Fibroblast of skin of left biceps (primary cell): Measurements from ENCODE around the gene VAMP3.

ENCODE experiments used
- DNase-seq, 2 experiments: peaks; one replicate each; pipeline ENCODE4 v3.0.0-alpha.2; 2013; ENCODE audit warnings: low read depth in 2 of 2

VAMP3 gene

DNA sequence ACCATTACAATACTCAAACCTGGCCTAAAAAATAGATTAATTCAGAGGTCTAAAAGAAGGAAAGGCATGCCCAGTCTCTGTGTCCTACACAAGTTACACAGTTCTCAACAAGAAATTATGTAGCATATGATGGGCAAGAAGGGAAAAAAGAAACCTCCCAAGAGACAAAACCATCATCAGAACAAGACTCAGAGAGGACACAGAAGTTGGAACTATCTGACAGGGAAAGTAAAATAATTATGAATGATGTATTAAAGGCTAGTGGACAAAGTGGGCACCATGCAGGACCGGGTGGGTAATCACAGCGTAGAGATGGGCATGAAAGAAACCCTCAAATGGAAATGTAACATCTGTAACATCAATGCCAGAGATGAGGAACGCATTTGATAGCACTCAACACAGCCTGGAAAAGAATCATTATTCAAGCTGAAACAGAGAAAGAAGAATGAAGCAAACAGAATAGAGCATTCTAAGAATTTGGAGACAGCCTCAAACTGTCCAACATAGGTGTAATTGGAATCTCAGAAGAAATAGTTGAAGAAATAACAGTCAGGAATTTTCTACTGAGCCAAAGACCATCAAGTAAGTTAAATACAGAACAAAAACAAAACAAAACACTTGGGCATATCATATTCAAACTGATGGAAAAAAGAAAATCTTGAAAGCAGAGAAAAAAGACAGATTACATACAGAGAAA is 42.7 kb downstream of the VAMP3 start:
- no peak for DNase-seq

DNA sequence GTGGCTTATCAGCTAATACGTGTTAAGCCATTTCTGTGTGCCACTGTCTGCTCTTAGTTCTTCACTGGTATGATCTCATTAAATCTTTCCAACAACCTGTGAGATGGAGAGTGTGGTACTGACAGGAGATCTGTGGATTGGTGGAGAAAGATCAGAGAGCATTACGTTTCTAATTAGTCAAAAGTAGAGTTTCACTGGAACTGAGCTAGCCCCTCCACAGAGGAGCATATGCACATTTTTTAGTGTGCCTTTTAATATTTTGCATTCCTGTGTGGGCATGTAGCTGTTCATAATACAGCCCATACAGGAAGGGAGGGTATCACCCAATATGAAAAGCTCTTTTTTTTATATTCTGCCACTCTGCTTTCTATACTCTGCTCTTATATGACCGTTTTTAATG is 50.2 kb downstream of the VAMP3 start:
- DNase-seq, result no peak

DNA sequence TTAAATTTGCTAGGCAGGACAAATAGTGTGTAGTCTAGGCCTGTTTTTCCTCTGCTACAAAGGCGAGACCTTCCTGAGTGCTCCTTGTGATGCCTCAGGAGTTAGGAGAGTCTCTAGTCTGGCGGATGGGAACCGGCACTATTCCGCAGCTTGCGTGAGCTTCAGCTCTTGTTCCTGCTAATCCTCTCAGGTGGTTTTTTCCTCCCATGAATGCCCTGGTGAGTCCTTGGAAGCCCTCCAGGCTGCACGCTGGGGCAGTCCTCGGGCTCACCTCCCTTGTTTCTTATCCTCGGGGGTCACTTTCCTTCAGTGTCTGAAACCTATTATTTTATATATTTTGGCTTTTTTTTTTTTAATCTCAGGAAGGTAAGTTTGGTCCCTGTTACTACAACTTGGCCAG is 53.6 kb downstream of the VAMP3 start:
- DNase-seq, result no peak

DNA sequence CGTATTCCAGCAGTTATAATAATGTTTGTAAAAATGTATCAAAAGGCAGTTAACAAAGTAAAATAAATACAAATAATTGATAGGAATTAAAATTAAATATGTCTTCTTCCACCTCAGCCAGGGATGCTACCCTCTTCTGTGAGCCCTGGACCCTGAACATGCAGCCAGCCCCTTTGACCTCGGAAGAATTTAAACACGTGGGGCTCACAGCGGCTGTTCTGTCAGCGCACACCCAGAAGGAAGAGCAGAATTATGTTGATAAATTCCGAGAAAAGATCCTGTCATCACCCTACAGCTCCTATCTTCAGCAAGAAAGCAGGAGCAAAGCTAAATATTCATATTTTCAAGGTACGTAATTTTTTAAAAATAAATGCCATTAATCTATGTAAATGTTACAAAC is 55.3 kb downstream of the VAMP3 start:
- no peak for DNase-seq

DNA sequence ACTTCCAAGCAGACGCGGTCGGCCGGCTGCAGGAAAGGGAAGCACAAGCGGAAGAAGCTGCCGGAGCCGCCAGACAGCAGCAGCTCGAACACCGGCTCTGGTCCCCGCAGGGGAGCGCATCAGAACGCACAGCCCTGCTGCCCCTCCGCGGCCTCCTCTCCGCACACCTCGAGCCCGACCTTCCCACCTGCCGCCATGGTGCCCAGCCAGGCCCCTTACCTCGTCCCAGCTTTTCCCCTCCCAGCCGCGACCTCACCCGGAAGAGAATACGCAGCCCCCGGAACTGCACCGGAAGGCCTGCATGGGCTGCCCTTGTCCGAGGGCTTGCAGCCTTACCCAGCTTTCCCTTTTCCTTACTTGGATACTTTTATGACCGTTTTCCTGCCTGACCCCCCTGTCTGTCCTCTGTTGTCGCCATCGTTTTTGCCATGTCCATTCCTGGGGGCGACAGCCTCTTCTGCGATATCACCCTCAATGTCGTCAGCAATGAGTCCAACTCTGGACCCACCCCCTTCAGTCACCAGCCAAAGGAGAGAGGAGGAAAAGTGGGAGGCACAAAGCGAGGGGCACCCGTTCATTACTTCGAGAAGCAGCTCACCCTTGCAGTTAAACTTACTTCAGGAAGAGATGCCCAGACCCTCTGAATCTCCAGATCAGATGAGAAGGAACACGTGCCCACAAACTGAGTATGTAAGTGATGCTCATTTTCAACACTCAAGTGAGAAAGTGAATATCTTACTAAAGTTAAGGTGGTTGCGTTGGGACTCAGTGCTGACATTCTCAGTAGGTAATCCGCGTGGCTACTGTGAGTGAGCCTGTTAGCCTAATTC is 56.2 kb downstream of the VAMP3 start:
- no peak for DNase-seq
